ENCODE results near the gene PDCD2L.

Gene PDCD2L

DNA sequence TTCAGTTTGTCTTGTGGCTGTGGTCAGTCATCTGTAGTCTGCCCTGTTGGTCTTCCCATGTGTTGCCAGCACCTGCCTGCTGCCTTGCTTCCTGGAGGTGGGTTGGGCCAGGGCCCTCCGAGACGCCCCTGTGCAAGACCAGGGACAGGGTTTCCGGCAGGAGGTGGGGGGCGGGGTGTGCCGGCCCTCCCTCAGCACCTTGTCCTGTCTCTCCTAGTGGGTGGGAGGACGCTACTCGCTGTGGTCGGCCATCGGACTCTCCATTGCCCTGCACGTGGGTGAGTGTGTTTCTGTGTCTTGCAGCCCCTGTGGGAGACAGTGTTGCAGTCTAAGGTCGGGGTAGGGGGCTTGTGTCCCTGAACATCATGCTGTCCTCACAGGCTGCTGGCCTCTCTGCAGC lies 11.2 kb upstream of the PDCD2L start:
- Histone ChIP-seq H3K4me2 (ENCODE audit: low read length) (no peak overlapping the region), H3K9ac (ENCODE audit: low read length) (no peak overlapping the region), H3K27ac (ENCODE audit: low read depth, low read length, poor library complexity, severe bottlenecking) (no peak overlapping the region), H3K9me2 (ENCODE audit: low read depth, low read length) (no peaks in the 10 kb centered on the region), H3K4me1 (ENCODE audit: insufficient read depth, low read length, severe bottlenecking) (no peaks in the 10 kb centered on the region), H2AFZ (ENCODE audit: low read length) (no peak overlapping the region), H4K20me1 (ENCODE audit: insufficient read depth, low read length) (no peaks in the 10 kb centered on the region), H3K79me2 (ENCODE audit: insufficient read depth, low read length) (no peaks in the 10 kb centered on the region), H3K4me3 (ENCODE audit: low read depth, low read length, poor library complexity, severe bottlenecking) (no peak overlapping the region), H3K27me3 (ENCODE audit: insufficient read depth, low read length) (no peaks in the 10 kb centered on the region), H3K9me3 (ENCODE audit: low read length) (no peaks in the 10 kb centered on the region), H3F3A (ENCODE audit: insufficient read depth, low read length) (no peaks in the 10 kb centered on the region), H3K36me3 (ENCODE audit: insufficient read depth, low read length) (peaks cover 98% of the 10 kb centered on the region)
- TF ChIP-seq EZH2 (IDR thresholded peaks at IDR 0.05; ENCODE audit: borderline replicate concordance, low read length) (no peak), CTCF (IDR thresholded peaks at IDR 0.05; ENCODE audit: low read length) (no peak)

DNA sequence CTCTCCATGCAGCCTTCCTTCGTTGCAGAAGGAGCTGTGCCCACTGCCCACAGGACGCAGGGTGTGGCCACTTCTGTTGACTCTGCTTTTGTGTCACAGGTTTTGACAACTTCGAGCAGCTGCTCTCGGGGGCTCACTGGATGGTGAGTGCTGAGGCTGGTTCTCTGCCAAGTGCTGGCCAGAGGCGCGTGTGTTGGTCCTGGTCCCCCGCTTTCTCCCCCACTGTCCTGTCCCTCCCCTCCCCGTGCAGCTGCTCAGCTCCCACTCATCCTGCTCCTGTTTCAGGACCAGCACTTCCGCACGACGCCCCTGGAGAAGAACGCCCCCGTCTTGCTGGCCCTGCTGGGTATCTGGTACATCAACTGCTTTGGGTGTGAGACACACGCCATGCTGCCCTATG lies 10.6 kb upstream of the PDCD2L start:
- Histone ChIP-seq H3K79me2 (ENCODE audit: insufficient read depth, low read length) (no peaks in the 10 kb centered on the region), H3K27me3 (ENCODE audit: insufficient read depth, low read length) (no peaks in the 10 kb centered on the region), H3K9me3 (ENCODE audit: low read length) (no peaks in the 10 kb centered on the region), H3K9ac (ENCODE audit: low read length) (no peak overlapping the region), H3K27ac (ENCODE audit: low read depth, low read length, poor library complexity, severe bottlenecking) (no peak overlapping the region), H3K4me1 (ENCODE audit: insufficient read depth, low read length, severe bottlenecking) (no peaks in the 10 kb centered on the region), H3K36me3 (ENCODE audit: insufficient read depth, low read length) (peaks cover 96% of the 10 kb centered on the region), H3K4me3 (ENCODE audit: low read depth, low read length, poor library complexity, severe bottlenecking) (no peak overlapping the region), H3K9me2 (ENCODE audit: low read depth, low read length) (no peaks in the 10 kb centered on the region), H2AFZ (ENCODE audit: low read length) (no peak overlapping the region), H4K20me1 (ENCODE audit: insufficient read depth, low read length) (no peaks in the 10 kb centered on the region), H3F3A (ENCODE audit: insufficient read depth, low read length) (no peaks in the 10 kb centered on the region), H3K4me2 (ENCODE audit: low read length) (no peak overlapping the region)
- TF ChIP-seq CTCF (IDR thresholded peaks at IDR 0.05; ENCODE audit: low read length): no peak
- no peak for TF ChIP-seq EZH2 (IDR thresholded peaks at IDR 0.05; ENCODE audit: borderline replicate concordance, low read length)

DNA sequence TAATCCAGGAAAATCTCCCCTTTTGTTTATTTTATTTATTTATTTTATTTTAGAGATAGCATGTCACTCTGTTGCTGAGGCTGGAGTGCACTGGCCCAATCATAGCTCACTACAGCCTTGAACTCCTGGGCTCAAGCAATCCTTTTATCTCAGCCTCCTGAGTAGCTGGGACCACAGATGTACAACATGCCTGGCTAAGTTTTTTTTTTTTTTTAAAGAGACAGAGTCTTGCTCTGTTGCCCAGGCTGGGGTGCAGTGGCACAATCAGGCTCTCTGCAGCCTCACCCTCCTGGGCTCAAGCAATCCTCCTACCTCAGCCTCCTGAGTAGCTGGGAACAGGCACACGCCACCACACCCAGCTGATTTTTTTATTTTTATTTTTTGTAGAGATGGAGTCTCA lies 6.3 kb upstream of the PDCD2L start:
- Histone ChIP-seq H3K4me1 (ENCODE audit: insufficient read depth, low read length, severe bottlenecking) (no peaks in the 10 kb centered on the region), H3K27ac (ENCODE audit: low read depth, low read length, poor library complexity, severe bottlenecking) (no peak overlapping the region), H4K20me1 (ENCODE audit: insufficient read depth, low read length) (no peaks in the 10 kb centered on the region), H3K27me3 (ENCODE audit: insufficient read depth, low read length) (no peaks in the 10 kb centered on the region), H3K9me3 (ENCODE audit: low read length) (no peaks in the 10 kb centered on the region), H3K4me2 (ENCODE audit: low read length) (no peak overlapping the region), H3F3A (ENCODE audit: insufficient read depth, low read length) (no peaks in the 10 kb centered on the region), H3K4me3 (ENCODE audit: low read depth, low read length, poor library complexity, severe bottlenecking) (no peak overlapping the region), H3K9ac (ENCODE audit: low read length) (no peak overlapping the region), H3K9me2 (ENCODE audit: low read depth, low read length) (no peaks in the 10 kb centered on the region), H2AFZ (ENCODE audit: low read length) (no peak overlapping the region), H3K36me3 (ENCODE audit: insufficient read depth, low read length) (peaks cover 82% of the 10 kb centered on the region), H3K79me2 (ENCODE audit: insufficient read depth, low read length) (no peaks in the 10 kb centered on the region)
- TF ChIP-seq CTCF (IDR thresholded peaks at IDR 0.05; ENCODE audit: low read length): no peak
- TF ChIP-seq EZH2 (IDR thresholded peaks at IDR 0.05; ENCODE audit: borderline replicate concordance, low read length): no peak
